ENCODE data around the gene NCOA1. TPM values are rescaled to one million over a fixed set of nuclear protein-coding genes. Genes with fewer than 3 reads are reported as not detected.

Gene NCOA1
- total and polyA plus RNA-seq, 4 donors = 6.5 to 26.6 (median 16.3) TPM

DNA sequence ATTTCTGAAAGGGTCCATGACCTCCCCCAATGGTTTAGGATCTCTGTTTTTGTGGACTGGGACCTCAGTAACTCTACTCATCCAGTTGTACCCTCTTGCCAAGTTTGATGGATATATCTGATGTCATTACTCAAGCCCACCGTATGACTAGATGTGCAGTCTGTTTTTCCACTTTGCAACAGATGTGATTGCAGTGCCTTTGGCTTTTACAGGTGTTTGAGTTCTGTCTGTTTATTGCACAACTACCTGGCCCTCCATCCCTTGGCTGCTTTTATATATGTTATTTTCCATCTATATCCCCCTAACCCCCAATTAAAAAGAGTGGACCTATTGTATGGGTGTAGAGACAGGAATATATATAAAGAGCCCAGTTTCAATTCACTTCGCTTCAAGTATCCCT, 10.8 kb downstream of the NCOA1 start:
- no peak for DNase-seq (ENCODE audit: low spot score)
- Histone ChIP-seq H3K27ac (ENCODE audit: low read depth in 1 of 2, low read length in 2 of 2) (no peak overlapping the region), H3K4me3 (ENCODE audit: low read depth in 1 of 3, low read length in 3 of 3) (no peak overlapping the region), H3K36me3 (ENCODE audit: control insufficient read depth in 4 of 4, insufficient read depth in 3 of 4, low read depth in 1 of 4, low read length in 3 of 4) (no peaks in the 10 kb centered on the region), H3K4me1 (ENCODE audit: control insufficient read depth in 4 of 4, insufficient read depth in 4 of 4, low read length in 3 of 4) (peaks cover 0 to 6% (median 2%) of the 10 kb centered on the region in 4 donors), H3K9ac (ENCODE audit: low read depth in 1 of 2, low read length in 2 of 2) (no peak overlapping the region), H3K27me3 (ENCODE audit: control insufficient read depth in 4 of 4, insufficient read depth in 4 of 4, low read length in 3 of 4) (no peaks in the 10 kb centered on the region), H3K9me3 (ENCODE audit: control insufficient read depth in 4 of 4, low read length in 3 of 4) (no peaks in the 10 kb centered on the region)
- 69% methylated on average over 2 of the region's 2 CpGs for WGBS
- TF ChIP-seq RAD21 (IDR thresholded peaks at IDR 0.05) (no peak), SP1 (IDR thresholded peaks at IDR 0.05) (no peak), NR2F2 (IDR thresholded peaks at IDR 0.05) (no peak), FOXA2 (IDR thresholded peaks at IDR 0.05) (no peak), TAF1 (conservative IDR thresholded peaks at IDR 0.05) (no peak), YY1 (IDR thresholded peaks at IDR 0.05) (no peak), EGR1 (IDR thresholded peaks at IDR 0.05; ENCODE audit: low read depth in 2 of 2) (no peak), FOXA1 (IDR thresholded peaks at IDR 0.05) (no peak), JUND (IDR thresholded peaks at IDR 0.05) (no peak), HNF4A (conservative IDR thresholded peaks at IDR 0.05) (no peak), HNF4G (IDR thresholded peaks at IDR 0.05) (no peak), GABPA (IDR thresholded peaks at IDR 0.05 in 1 of 2, conservative IDR thresholded peaks at IDR 0.05 in 1 of 2) (no peak)
- TF ChIP-seq, protein P1, sequence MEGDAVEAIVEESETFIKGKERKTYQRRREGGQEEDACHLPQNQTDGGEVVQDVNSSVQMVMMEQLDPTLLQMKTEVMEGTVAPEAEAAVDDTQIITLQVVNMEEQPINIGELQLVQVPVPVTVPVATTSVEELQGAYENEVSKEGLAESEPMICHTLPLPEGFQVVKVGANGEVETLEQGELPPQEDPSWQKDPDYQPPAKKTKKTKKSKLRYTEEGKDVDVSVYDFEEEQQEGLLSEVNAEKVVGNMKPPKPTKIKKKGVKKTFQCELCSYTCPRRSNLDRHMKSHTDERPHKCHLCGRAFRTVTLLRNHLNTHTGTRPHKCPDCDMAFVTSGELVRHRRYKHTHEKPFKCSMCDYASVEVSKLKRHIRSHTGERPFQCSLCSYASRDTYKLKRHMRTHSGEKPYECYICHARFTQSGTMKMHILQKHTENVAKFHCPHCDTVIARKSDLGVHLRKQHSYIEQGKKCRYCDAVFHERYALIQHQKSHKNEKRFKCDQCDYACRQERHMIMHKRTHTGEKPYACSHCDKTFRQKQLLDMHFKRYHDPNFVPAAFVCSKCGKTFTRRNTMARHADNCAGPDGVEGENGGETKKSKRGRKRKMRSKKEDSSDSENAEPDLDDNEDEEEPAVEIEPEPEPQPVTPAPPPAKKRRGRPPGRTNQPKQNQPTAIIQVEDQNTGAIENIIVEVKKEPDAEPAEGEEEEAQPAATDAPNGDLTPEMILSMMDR (IDR thresholded peaks at IDR 0.05; ENCODE audit: low read depth, low read length, missing input control) = no peak
- TF ChIP-seq, protein P2, sequence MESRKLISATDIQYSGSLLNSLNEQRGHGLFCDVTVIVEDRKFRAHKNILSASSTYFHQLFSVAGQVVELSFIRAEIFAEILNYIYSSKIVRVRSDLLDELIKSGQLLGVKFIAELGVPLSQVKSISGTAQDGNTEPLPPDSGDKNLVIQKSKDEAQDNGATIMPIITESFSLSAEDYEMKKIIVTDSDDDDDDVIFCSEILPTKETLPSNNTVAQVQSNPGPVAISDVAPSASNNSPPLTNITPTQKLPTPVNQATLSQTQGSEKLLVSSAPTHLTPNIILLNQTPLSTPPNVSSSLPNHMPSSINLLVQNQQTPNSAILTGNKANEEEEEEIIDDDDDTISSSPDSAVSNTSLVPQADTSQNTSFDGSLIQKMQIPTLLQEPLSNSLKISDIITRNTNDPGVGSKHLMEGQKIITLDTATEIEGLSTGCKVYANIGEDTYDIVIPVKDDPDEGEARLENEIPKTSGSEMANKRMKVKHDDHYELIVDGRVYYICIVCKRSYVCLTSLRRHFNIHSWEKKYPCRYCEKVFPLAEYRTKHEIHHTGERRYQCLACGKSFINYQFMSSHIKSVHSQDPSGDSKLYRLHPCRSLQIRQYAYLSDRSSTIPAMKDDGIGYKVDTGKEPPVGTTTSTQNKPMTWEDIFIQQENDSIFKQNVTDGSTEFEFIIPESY (IDR thresholded peaks at IDR 0.05) = no peak
- TF ChIP-seq, protein P3, sequence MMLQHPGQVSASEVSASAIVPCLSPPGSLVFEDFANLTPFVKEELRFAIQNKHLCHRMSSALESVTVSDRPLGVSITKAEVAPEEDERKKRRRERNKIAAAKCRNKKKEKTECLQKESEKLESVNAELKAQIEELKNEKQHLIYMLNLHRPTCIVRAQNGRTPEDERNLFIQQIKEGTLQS (IDR thresholded peaks at IDR 0.05) = no peak
- TF ChIP-seq, protein P4, sequence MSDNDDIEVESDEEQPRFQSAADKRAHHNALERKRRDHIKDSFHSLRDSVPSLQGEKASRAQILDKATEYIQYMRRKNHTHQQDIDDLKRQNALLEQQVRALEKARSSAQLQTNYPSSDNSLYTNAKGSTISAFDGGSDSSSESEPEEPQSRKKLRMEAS (IDR thresholded peaks at IDR 0.05) = no peak

DNA sequence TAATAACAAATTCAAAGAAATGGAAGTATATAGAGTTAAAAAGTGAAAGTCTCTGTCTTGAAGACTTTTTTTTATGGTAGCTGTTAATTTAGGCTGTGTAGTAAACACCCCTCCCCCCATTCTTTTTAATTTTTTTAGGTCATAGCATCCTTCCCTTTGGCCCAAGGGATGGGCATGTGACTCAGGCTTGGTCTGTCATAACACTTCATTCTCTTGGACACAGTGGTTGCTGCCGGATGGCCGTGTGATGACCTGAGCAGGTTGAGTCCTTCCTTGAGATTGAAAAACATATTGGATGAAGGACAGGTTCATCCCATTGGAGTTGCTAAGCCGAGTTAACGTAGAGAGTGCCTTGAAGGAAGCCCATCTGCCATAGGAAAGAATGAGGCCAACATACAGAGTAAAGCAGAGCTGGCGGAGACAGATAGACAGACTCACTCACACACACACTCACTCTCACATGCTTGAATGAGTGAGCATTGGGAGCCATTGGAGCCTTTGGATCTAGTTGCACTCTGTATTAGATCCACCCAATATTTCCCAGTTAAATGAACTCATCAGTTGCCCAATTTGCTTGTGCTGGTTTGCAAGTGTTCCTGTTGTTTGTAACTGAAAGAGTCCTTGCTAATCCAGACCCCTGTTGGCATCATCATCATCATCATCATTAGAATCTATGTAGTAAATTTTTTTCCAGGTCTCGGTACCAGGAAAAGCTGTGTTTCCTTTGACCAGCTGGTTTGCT, 14.7 kb downstream of the NCOA1 start:
- DNase-seq (ENCODE audit: low spot score) = no peak
- Histone ChIP-seq H3K27ac (ENCODE audit: low read depth in 1 of 2, low read length in 2 of 2) (no peak overlapping the region), H3K4me3 (ENCODE audit: low read depth in 1 of 3, low read length in 3 of 3) (no peak overlapping the region), H3K4me1 (ENCODE audit: control insufficient read depth in 4 of 4, insufficient read depth in 4 of 4, low read length in 3 of 4) (peaks cover 0 to 8% (median 2%) of the 10 kb centered on the region in 4 donors), H3K36me3 (ENCODE audit: control insufficient read depth in 4 of 4, insufficient read depth in 3 of 4, low read depth in 1 of 4, low read length in 3 of 4) (no peaks in the 10 kb centered on the region), H3K27me3 (ENCODE audit: control insufficient read depth in 4 of 4, insufficient read depth in 4 of 4, low read length in 3 of 4) (no peaks in the 10 kb centered on the region), H3K9me3 (ENCODE audit: control insufficient read depth in 4 of 4, low read length in 3 of 4) (no peaks in the 10 kb centered on the region), H3K9ac (ENCODE audit: low read depth in 1 of 2, low read length in 2 of 2) (no peak overlapping the region)
- 96% methylated on average over 6 of the region's 6 CpGs for WGBS
- TF ChIP-seq HNF4A (conservative IDR thresholded peaks at IDR 0.05) (no peak), FOXA2 (IDR thresholded peaks at IDR 0.05) (no peak), YY1 (IDR thresholded peaks at IDR 0.05) (no peak), GABPA (IDR thresholded peaks at IDR 0.05 in 1 of 2, conservative IDR thresholded peaks at IDR 0.05 in 1 of 2) (no peak)

Data from liver (tissue), 9 donors.